Activated CD4-positive, CD25-positive, alpha-beta regulatory T cell treated with anti-CD3 and anti-CD28 coated beads, Interleukin-2, amount 50 U/mL, for 24 hours (primary cell): Measurements from ENCODE around the gene ECSCR.
A peak's percentile ranks its signal among the peaks of the same experiment; 100 is the strongest.

ENCODE experiments used
- ATAC-seq, 2 donors: fragments of 150-1000 bp; cut with Tn5 transposase; one replicate each; pipeline ENCODE4 v1.10.0; 2021; ENCODE audit warnings: mild to moderate bottlenecking in 1 of 2, moderate library complexity in 1 of 2

ECSCR gene

GRCh38 chr5:139473565-139473964 is 11.0 kb upstream of the ECSCR start:
- peak in 1 of 2 donors; percentile 17 for ATAC-seq

- no peak for ATAC-seq
These were observed 10.6 kb upstream of the ECSCR start for GRCh38 chr5:139473105-139473504.

GRCh38 chr5:139472386-139473030 is 10.0 kb upstream of the ECSCR start:
- ATAC-seq, result no peak

- ATAC-seq, result peak; percentile 60 to 61
These were observed 8.3 kb upstream of the ECSCR start, which contains the start of gene SMIM33 for GRCh38 chr5:139470821-139471300. TSS of gene SMIM33 (plus strand) at chr5:139471004. CDS start at chr5:139471122, 118 bp downstream.

- ATAC-seq, result peak; percentile 12 to 25
These were observed 5.9 kb upstream of the ECSCR start for GRCh38 chr5:139468421-139468931.

- no peak for ATAC-seq
These were observed 845 bp downstream of the ECSCR start for GRCh38 chr5:139461698-139462097.

- no peak for ATAC-seq
These were observed 1.4 kb downstream of the ECSCR start for GRCh38 chr5:139461176-139461575.

GRCh38 chr5:139460455-139460854 is 2.1 kb downstream of the ECSCR start:
- ATAC-seq, result no peak

GRCh38 chr5:139459451-139459934 is 3.0 kb downstream of the ECSCR start:
- ATAC-seq, result peak; percentile 50 to 60

GRCh38 chr5:139458580-139459407 is 3.7 kb downstream of the ECSCR start:
- ATAC-seq, result peak; percentile 96

GRCh38 chr5:139457653-139458306 is 4.8 kb downstream of the ECSCR start:
- ATAC-seq, result no peak

GRCh38 chr5:139457241-139457640 is 5.3 kb downstream of the ECSCR start:
- ATAC-seq, result no peak

GRCh38 chr5:139456776-139457175 is 5.8 kb downstream of the ECSCR start:
- ATAC-seq, result no peak

GRCh38 chr5:139454568-139455290 is 7.8 kb downstream of the ECSCR start:
- ATAC-seq, result no peak

- ATAC-seq, result no peak
These were observed 8.6 kb downstream of the ECSCR start for GRCh38 chr5:139453683-139454567.

- ATAC-seq, result no peak
These were observed 10.5 kb downstream of the ECSCR start for GRCh38 chr5:139451878-139452660.

GRCh38 chr5:139451176-139451575 is 11.4 kb downstream of the ECSCR start:
- ATAC-seq, result no peak

- ATAC-seq, result peak; percentile 69 to 71
These were observed 15.4 kb downstream of the ECSCR start for GRCh38 chr5:139446956-139447779.
